Fibroblast of the aortic adventitia (primary cell): Measurements from ENCODE around the gene BZW1. TPM values are rescaled to one million over a fixed set of nuclear protein-coding genes. Genes with fewer than 3 reads are reported as not detected.

Experiments
- DNase-seq: peaks from one replicate; pipeline ENCODE4 v3.0.0-alpha.2; 2010; ENCODE audit warnings: low read depth
- H3K4me3 ChIP-seq: 2 replicates; pipeline ENCODE4 v1.5.1; 2011; ENCODE audit warnings: low read depth, mild to moderate bottlenecking, control low read depth, low read length, moderate library complexity
- CTCF ChIP-seq: IDR thresholded peaks from 2 replicates; pipeline ENCODE4 v1.5.1; 2011; ENCODE audit warnings: mild to moderate bottlenecking, low read length, control low read depth, inconsistent platforms; ENCODE audit not compliant: insufficient read depth
- total RNA-seq: library from RNA; depleted of rRNA; stranded (reverse); fragments of >200 nt; gene quantifications from 2 replicates; pipeline ENCODE4 v1.2.3, GENCODE V29; 2012; ENCODE audit warnings: low replicate concordance

BZW1 gene
- total RNA-seq, 1 donor: 931 TPM

- H3K4me3 ChIP-seq: no peak overlapping the region
- no peak for TF ChIP-seq CTCF
- DNase-seq: no peak
Observed at GRCh38 chr2:200847269-200847668, 35.6 kb downstream of the BZW1 start.

GRCh38 chr2:200847939-200848338 lies 36.2 kb downstream of the BZW1 start:
- H3K4me3 ChIP-seq: no peak overlapping the region
- TF ChIP-seq CTCF: no peak
- no peak for DNase-seq

- no peak overlapping the region for H3K4me3 ChIP-seq
Observed at GRCh38 chr2:200850512-200851256, 39.0 kb downstream of the BZW1 start.

GRCh38 chr2:200851398-200852248 lies 39.9 kb downstream of the BZW1 start:
- DNase-seq: no peak
- no peak overlapping the region for H3K4me3 ChIP-seq
- TF ChIP-seq CTCF: no peak

More at GRCh38 chr2:200850512-200851256, 39.0 kb downstream of the BZW1 start:
- DNase-seq: no peak
- no peak for TF ChIP-seq CTCF

- H3K4me3 ChIP-seq: no peak overlapping the region
- no peak for DNase-seq
- no peak for TF ChIP-seq CTCF
Observed at GRCh38 chr2:200852605-200853004, 40.9 kb downstream of the BZW1 start.

GRCh38 chr2:200856806-200857205 lies 45.1 kb downstream of the BZW1 start:
- no peak for TF ChIP-seq CTCF
- no peak for DNase-seq
- H3K4me3 ChIP-seq: no peak overlapping the region
